HepG2 (cell line): ENCODE results near the gene HS3ST5. TPM values are rescaled to one million over a fixed set of nuclear protein-coding genes. Genes with fewer than 3 reads are reported as not detected.

Experiments
- CHD2 ChIP-seq: IDR thresholded peaks from 2 replicates; pipeline ENCODE4 v1.6.1; 2011; ENCODE audit warnings: low read depth, low read length, improper control_type of control experiment
- DNMT1 ChIP-seq: sonication (generic); formaldehyde crosslinking; IDR thresholded peaks from 2 replicates; pipeline ENCODE4 v1.5.1; 2020; ENCODE audit warnings: mild to moderate bottlenecking, missing genetic modification reagents
- GZF1 ChIP-seq: sonication (generic); formaldehyde crosslinking; IDR thresholded peaks from 2 replicates; pipeline ENCODE4 v1.5.1; 2020; ENCODE audit warnings: mild to moderate bottlenecking, missing genetic modification reagents
- HDAC6 ChIP-seq: fragments of 200-600 bp; sonication (generic); IDR thresholded peaks from 2 replicates; pipeline ENCODE4 v1.7.0; 2017; ENCODE audit warnings: mild to moderate bottlenecking, antibody characterized with exemption, low read length, low read depth
- IKZF4 ChIP-seq: sonication (generic); formaldehyde crosslinking; IDR thresholded peaks from 2 replicates; pipeline ENCODE4 v1.5.1; 2020; ENCODE audit warnings: borderline replicate concordance, mild to moderate bottlenecking, low read depth, missing genetic modification reagents; ENCODE audit errors: not compliant biosample characterization
- KDM5B ChIP-seq: sonication (generic); formaldehyde crosslinking; IDR thresholded peaks from 2 replicates; pipeline ENCODE4 v1.4.0; 2020; ENCODE audit warnings: missing genetic modification reagents, mild to moderate bottlenecking, borderline replicate concordance
- KLF13 ChIP-seq: sonication (generic); formaldehyde crosslinking; IDR thresholded peaks from 2 replicates; pipeline ENCODE4 v1.4.0; 2020; ENCODE audit warnings: mild to moderate bottlenecking, missing genetic modification reagents
- MZF1 ChIP-seq: sonication (generic); formaldehyde crosslinking; IDR thresholded peaks from 2 replicates; pipeline ENCODE4 v1.8.1; 2023; ENCODE audit warnings: mild to moderate bottlenecking, missing genetic modification reagents, borderline replicate concordance
- NFAT5 ChIP-seq: sonication (generic); formaldehyde crosslinking; IDR thresholded peaks from 2 replicates; pipeline ENCODE4 v1.4.0; 2020; ENCODE audit warnings: missing genetic modification reagents
- NPAS2 ChIP-seq: sonication (generic); formaldehyde crosslinking; IDR thresholded peaks from 2 replicates; pipeline ENCODE4 v1.8.0; 2022; ENCODE audit warnings: mild to moderate bottlenecking, missing genetic modification reagents, borderline replicate concordance
- RELA ChIP-seq: sonication (generic); formaldehyde crosslinking; IDR thresholded peaks from 2 replicates; pipeline ENCODE4 v1.4.0; 2020; ENCODE audit warnings: missing genetic modification reagents
- SOX6 ChIP-seq, 2 experiments: fragments of 450-650 bp in 1 of 2; sonication (generic) in 1 of 2; formaldehyde crosslinking in 1 of 2; IDR thresholded peaks; 2 replicates each; pipeline versions ENCODE4 v1.4.0 to v1.6.1; 2017 to 2020; ENCODE audit warnings: antibody characterized with exemption in 1 of 2, mild to moderate bottlenecking in 1 of 2, missing genetic modification reagents in 1 of 2
- TMF1 ChIP-seq: sonication (generic); formaldehyde crosslinking; IDR thresholded peaks from 2 replicates; pipeline ENCODE4 v1.8.1; 2022; ENCODE audit warnings: low read depth, missing genetic modification reagents
- TSC22D2 ChIP-seq: sonication (generic); formaldehyde crosslinking; IDR thresholded peaks from 2 replicates; pipeline ENCODE4 v1.5.1; 2020; ENCODE audit warnings: missing genetic modification reagents, mild to moderate bottlenecking, borderline replicate concordance
- YEATS2 ChIP-seq: sonication (generic); formaldehyde crosslinking; IDR thresholded peaks from 2 replicates; pipeline ENCODE4 v1.4.0; 2020; ENCODE audit warnings: missing genetic modification reagents, borderline replicate concordance
- YEATS4 ChIP-seq: sonication (generic); formaldehyde crosslinking; IDR thresholded peaks from 2 replicates; pipeline ENCODE4 v1.4.0; 2020; ENCODE audit warnings: missing genetic modification reagents, borderline replicate concordance
- ZFP37 ChIP-seq: sonication (generic); formaldehyde crosslinking; IDR thresholded peaks from 2 replicates; pipeline ENCODE4 v1.4.0; 2020; ENCODE audit warnings: missing genetic modification reagents, borderline replicate concordance
- ZNF446 ChIP-seq: sonication (generic); formaldehyde crosslinking; IDR thresholded peaks from 2 replicates; pipeline ENCODE4 v1.5.0; 2020; ENCODE audit warnings: mild to moderate bottlenecking, missing genetic modification reagents
- ZNF850 ChIP-seq: sonication (generic); formaldehyde crosslinking; conservative IDR thresholded peaks from 2 replicates; pipeline ENCODE4 v1.9.0; 2021; ENCODE audit warnings: mild to moderate bottlenecking, missing genetic modification reagents
- polyA plus RNA-seq, 8 experiments: library from polyadenylated mRNA; depleted of rRNA in 3 of 8; stranded (reverse) in 7 of 8; unstranded in 1 of 8; fragments of >200 nt; fragmentation: Illumina TruSeq in 4 of 8; extraction: Trizol in 4 of 8; gene quantifications; 2 replicates each; pipeline versions ENCODE4 v1.2.1 to v1.2.3, GENCODE V29; 2011 to 2016; ENCODE audit warnings: low read depth in 4 of 8, missing spikeins in 1 of 8, mixed read lengths in 1 of 8; ENCODE audit not compliant: insufficient read depth in 1 of 8
- total RNA-seq, 5 experiments: library from RNA; depleted of rRNA; stranded (reverse); fragments of >200 nt; fragmentation: Illumina TruSeq; extraction: Trizol; gene quantifications; 2 replicates each; pipeline ENCODE4 v1.2.3, GENCODE V29; 2016; ENCODE audit warnings: low read depth in 1 of 5
- TF ChIP-seq, protein P1 (sequence below): sonication (generic); formaldehyde crosslinking; IDR thresholded peaks from 2 replicates; pipeline ENCODE4 v1.5.0; 2020; ENCODE audit warnings: missing genetic modification reagents, mild to moderate bottlenecking, borderline replicate concordance
- TF ChIP-seq, protein P2 (sequence below): sonication (generic); formaldehyde crosslinking; IDR thresholded peaks from 2 replicates; pipeline ENCODE4 v1.8.1; 2023; ENCODE audit warnings: mild to moderate bottlenecking, missing genetic modification reagents

HS3ST5 gene
- total and polyA plus RNA-seq, 2 of the 13 experiments (the other 11 are each of a cell fraction or from before 2014, with no cell fraction given), result 1.1 to 1.6 TPM

DNA sequence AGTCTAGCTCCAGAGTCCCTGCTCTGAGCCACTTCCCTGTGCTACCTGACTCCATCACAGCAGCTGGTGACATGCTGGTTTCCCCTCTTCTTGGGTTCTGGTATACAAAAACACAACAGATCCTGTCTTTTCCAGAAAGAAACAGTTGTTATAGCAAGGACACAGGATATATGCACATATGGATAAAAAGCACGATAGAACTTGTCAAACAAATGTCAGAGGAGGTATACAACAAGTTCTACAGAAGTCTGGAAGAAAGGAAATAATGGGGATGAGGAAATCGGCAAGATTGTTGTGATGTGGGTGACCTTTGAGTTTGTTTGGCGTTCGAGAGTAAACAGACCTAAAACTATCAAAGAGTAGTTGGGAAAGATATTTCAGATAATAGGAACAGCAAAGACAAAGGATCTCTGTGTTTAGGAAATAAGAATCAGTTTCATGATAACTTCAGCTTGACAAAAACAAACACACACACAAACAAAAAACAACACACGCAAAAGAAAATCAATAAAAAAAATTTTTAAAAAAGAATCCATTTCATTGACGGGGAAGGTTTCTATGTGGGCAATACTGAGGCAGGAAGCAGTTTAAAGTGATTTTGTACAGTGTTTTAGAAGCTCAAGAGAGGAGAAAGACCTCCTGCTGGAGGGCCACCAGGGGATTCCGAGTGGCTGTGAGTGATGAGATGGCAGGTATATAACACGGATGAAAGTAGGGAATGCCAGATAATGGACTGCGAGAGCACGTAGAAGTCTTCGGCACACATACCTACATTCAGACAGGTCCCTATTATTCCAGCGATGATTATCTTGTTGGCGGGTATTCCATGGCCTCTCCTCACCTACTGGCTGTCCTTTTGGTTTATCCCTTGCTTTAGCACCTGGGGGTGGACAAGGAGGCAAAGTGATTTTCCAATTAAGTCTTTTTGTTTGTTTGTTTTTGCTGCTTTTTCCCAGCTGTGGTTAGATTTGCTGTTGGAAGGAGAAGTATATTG lies 174.9 kb downstream of the HS3ST5 start (continued):
- TF ChIP-seq NFAT5 (CRISPR knock-in tag) (no peak), RELA (CRISPR knock-in tag) (no peak), GZF1 (CRISPR knock-in tag) (no peak), NPAS2 (CRISPR knock-in tag) (no peak), IKZF4 (CRISPR knock-in tag) (no peak), ZFP37 (CRISPR knock-in tag) (no peak), ZNF850 (peak; percentile 42; the same call in 1 of the 2 replicates), HDAC6 (no peak), KDM5B (CRISPR knock-in tag) (no peak), ZNF446 (CRISPR knock-in tag) (no peak), CHD2 (no peak), SOX6 (IDR thresholded peaks at IDR 0.05) (no peak), SOX6 (CRISPR knock-in tag; IDR thresholded peaks at IDR 0.05) (peak; percentile 99), TSC22D2 (CRISPR knock-in tag) (no peak), YEATS4 (no peak), DNMT1 (CRISPR knock-in tag) (no peak), YEATS2 (CRISPR knock-in tag) (no peak; the same call in 1 of the 2 replicates), KLF13 (CRISPR knock-in tag) (no peak), TMF1 (CRISPR knock-in tag) (no peak), MZF1 (CRISPR knock-in tag) (no peak)
- TF ChIP-seq, protein P1, sequence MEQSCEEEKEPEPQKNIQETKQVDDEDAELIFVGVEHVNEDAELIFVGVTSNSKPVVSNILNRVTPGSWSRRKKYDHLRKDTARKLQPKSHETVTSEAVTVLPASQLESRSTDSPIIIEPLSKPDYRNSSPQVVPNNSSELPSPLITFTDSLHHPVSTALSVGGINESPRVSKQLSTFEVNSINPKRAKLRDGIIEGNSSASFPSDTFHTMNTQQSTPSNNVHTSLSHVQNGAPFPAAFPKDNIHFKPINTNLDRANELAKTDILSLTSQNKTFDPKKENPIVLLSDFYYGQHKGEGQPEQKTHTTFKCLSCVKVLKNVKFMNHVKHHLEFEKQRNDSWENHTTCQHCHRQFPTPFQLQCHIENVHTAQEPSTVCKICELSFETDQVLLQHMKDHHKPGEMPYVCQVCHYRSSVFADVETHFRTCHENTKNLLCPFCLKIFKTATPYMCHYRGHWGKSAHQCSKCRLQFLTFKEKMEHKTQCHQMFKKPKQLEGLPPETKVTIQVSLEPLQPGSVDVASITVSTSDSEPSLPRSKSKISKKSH (CRISPR knock-in tag), result no peak
- TF ChIP-seq, protein P2, sequence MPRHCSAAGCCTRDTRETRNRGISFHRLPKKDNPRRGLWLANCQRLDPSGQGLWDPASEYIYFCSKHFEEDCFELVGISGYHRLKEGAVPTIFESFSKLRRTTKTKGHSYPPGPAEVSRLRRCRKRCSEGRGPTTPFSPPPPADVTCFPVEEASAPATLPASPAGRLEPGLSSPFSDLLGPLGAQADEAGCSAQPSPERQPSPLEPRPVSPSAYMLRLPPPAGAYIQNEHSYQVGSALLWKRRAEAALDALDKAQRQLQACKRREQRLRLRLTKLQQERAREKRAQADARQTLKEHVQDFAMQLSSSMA (CRISPR knock-in tag), result no peak
